Measurements from ENCODE around the gene PDIK1L.

The PDIK1L gene

DNA sequence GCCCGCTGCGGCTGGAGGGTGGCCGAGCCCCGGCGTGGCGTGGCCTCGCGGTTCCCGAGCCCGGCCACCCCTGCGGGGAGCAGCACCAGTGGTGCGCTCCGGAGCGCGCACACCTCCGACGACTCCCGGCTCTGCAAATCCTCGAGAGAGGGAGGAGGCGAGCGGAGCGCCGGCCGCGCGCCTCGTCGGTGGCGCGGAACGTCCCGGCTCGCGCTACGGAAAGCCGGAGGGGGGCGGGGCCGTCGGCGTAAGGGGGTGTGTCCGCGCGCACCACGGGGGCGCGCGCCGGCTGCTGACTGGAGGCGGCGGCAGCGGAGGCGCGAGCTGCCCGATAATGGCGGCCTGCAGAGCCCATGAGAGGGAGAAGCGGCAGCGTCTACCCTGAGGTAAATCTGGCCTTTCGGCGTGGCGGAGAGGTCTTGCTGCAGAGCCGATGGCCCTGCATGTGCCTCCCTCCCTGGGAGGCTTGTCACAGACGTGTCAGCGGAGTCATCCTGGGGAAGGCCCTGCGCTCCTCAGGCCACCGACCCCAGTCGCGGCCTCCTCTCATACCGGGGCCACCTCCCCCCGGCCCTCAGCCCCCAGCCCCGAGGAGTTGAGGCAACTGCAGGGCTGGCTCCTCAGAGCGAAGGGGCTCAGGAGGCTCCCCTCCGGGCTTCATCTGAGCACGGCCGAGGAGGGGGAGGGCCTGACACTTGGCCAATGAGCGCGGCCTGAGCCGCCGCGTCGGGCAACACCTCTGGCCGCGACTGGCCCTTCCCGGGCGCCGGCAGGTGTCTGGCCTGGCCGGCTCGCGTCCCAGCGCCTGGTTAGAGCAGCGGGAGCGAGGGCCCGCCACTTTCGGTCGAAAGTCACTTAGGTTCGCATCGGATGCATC lies at the start of gene PDIK1L:
Gene PDIK1L (plus strand): TSS at position 295 of the 877 bp plus-strand sequence. CDS start 2,485 bp downstream, outside the sequence.
- DNase-seq (ENCODE audit: low spot score) = peak; percentile 94

DNA sequence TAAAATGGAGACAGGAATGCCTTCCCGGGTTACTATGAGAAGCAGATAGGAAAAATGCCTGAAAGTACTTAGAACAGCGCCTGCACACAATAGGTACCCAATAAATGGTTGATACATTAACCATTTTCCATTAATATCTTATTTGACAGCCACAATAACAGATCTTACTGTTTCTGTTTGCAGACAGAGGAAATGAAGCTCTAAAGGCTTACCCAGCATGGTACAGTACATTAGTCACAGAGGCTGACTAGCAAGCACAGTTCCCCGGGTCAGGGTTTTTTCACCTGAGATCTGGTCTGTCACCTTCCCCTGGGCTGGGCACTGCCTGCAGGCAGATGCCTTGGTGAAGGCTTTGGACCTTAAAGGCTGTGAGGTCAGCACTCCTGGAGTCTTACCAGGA lies 47.1 kb upstream of the PDIK1L start:
- no peak for DNase-seq (ENCODE audit: low spot score)

- no peak for DNase-seq (ENCODE audit: low spot score)
Observed at GRCh38 chr1:26066160-26066559, 45.5 kb upstream of the PDIK1L start.

- no peak for DNase-seq (ENCODE audit: low spot score)
Observed at GRCh38 chr1:26066857-26067256, 44.8 kb upstream of the PDIK1L start.

GRCh38 chr1:26067432-26067911 lies 44.2 kb upstream of the PDIK1L start, which contains the start of gene TRIM63:
Gene TRIM63 (minus strand): TSS chr1:26067630. CDS start chr1:26067494, 136 bp downstream.
- no peak for DNase-seq (ENCODE audit: low spot score)

DNA sequence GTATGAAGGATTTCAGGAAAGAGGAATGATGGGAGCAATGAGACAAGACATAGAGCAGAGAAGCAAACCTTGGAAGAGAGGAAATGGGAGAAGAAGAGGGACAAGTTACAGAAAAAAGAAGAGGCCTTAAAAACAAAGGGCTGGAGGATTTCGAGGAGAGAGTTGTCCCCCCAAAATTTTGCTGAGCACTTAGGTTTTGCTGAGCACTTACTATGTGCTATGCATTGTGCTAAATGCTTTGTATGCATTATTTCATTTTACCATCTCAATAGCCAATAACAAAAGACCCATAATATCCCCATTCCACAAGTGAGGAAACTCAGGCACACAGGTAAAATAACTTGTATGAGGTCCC lies 41.7 kb upstream of the PDIK1L start:
- no peak for DNase-seq (ENCODE audit: low spot score)

GRCh38 chr1:26070296-26070962 lies 41.2 kb upstream of the PDIK1L start:
- no peak for DNase-seq (ENCODE audit: low spot score)

DNA sequence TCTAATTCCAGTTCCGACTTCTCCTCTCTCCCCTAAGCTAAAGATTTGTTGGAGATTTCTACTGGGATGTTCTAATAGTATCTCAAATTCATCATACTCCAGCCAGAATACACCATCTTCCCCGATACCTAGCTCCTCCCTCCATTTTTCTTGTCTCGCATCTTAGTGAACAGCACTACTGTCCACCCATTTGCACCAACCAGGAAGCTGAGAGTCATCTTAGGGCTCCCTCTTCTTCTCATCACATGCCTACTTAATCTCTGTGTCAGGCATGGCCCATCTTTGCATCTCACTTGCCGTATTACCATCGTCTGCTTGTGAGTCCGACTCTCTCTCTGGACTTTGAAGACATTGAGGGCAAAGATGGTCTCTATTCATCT lies 40.7 kb upstream of the PDIK1L start:
- DNase-seq (ENCODE audit: low spot score) = no peak

DNA sequence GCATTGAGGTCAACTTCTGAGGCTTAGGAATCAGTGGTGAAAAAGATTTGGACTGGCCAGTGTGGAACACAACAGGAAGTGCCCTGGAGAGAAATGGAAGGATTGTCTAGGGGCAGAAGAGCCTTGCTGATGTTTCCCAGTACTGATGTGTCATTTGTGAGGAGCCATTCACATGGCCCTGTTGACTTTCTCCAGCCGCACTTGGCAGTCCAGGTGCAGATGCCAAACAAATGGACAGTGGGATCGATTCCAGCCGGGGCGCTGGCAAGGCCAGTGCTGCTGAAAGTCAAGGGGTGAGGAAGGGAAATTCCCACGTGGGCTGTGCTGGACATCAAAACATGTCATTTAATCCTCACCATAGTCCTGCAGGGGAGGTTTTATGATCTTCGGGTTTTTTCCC lies 39.3 kb upstream of the PDIK1L start:
- DNase-seq (ENCODE audit: low spot score) = no peak

- peak; percentile 41 for DNase-seq (ENCODE audit: low spot score)
Observed at GRCh38 chr1:26075421-26076144, 36.0 kb upstream of the PDIK1L start.

- DNase-seq (ENCODE audit: low spot score) = no peak
Observed at GRCh38 chr1:26077524-26077923, 34.1 kb upstream of the PDIK1L start.

- peak; percentile 44 for DNase-seq (ENCODE audit: low spot score)
Observed at GRCh38 chr1:26078286-26079177, 33.1 kb upstream of the PDIK1L start.

DNA sequence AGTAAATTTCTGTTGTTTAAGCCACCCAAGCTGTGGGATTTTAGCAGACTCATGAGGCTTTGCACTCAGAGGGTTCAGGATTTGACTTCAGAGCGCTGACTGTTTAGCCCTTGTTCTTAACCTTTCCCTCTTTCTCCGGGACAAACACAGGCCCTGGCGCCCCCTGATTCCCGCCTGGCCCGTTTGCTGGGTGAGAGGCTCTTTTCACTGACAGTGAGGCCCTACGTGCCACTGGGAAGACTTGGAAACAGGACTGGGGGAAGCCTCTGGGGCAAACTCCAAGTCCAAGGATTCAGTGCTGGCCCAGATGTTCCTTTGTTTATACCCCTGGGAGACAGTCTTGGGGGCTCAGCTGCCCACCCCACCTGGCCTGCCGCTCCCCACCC lies 32.5 kb upstream of the PDIK1L start:
- no peak for DNase-seq (ENCODE audit: low spot score)

GRCh38 chr1:26079960-26080814 lies 31.4 kb upstream of the PDIK1L start:
- no peak for DNase-seq (ENCODE audit: low spot score)

DNA sequence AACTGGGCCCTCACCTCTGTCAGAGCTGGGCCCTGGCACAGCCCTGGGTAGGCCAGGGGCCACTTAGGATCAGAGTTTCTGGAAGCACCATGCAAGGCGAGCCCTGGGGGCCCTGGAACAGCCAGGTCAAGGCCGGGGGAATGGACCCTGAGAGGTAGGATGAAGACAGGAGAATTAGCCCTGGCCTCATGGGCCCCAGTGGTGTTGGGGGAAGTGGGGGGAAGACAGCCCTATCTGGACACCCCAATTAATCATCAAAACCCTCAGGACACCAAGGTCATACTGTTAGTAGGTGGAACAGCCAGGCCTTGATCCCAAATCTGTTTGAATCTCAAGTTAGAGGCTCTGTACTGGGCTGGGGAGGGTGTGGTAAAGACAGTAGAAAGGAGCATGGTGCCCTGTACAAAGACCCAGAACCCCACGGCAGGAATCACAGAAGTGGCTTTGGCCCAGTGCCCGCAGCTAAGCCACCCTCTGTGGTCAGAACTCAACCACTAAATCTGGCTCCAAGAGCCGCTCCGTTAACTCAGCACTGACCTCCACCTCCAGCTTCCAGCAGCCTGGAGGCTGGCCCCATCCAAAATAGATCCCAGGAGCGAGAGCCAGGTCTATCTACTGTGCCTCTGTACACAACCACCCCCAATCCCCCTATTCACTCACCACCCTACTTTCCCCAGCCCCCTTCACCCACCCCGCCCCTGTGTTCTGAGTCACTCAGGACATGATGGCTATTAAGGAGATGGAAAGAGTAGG lies 30.2 kb upstream of the PDIK1L start:
- no peak for DNase-seq (ENCODE audit: low spot score)

DNA sequence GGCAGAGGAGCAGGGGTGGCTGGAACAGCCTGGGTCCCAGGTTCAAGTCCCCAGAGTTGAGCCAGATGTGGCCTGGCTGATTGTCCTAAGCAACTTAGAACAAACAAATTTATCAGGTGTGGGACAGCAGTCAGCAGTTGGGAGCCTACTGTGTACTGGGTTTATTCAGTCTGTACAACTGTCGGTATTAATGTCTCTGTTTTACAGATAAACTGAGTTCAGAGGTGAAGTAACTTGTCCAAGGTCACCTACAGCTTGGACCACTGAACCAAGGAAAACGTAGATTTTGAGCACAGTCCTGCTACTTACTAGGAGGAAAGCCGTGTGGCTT lies 29.6 kb upstream of the PDIK1L start:
- DNase-seq (ENCODE audit: low spot score) = no peak

- peak; percentile 24 for DNase-seq (ENCODE audit: low spot score)
Observed at GRCh38 chr1:26083208-26083607, 28.4 kb upstream of the PDIK1L start.

- DNase-seq (ENCODE audit: low spot score) = no peak
Observed at GRCh38 chr1:26084091-26084561, 27.5 kb upstream of the PDIK1L start.

DNA sequence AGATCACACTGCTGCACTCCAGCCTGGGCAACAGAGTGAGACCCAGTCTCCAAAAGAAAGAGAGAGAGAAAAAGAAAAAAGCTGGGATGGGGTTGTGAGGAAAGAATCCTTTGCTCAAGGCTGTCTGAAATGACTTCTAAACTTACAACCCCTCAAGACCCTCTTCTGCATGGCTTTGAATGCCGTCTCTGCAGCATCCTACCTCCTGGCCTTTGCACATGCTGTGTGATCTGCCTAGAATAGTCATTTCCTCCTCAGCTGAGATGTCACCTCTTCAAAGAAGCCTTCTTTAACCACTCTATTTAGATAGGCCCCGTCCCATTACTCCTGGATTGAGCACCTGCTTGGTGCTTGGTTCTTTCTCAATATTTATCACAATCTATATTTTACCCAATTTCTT lies 26.8 kb upstream of the PDIK1L start:
- DNase-seq (ENCODE audit: low spot score) = no peak

DNA sequence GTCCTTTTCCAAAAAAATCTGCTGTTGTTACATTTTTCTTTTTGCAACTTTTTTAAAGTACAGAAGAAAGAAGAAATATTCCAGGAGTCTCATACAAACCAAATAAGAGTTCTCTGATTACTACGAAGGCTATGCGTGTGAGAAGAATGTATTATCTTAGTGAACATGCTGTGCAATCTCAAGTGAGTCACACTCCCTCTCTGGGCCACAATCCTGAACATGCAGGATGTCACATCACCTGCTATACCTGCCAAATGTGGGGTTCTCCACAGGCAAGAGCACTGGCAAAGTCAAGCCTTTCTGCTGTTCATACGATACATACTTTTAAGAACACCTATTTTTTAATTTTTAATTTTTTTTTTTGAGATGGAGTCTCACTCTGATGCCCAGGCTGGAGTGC lies 22.5 kb upstream of the PDIK1L start:
- no peak for DNase-seq (ENCODE audit: low spot score)
